Prostate gland (tissue), 2 donors: ENCODE results near the gene ROR1.

Experiments
- CTCF ChIP-seq, 4 experiments: fragments of 200-600 bp in 2 of 4; fragments of 450-650 bp in 2 of 4; sonication (generic) in 2 of 4; IDR thresholded peaks; 1 replicate in 3 of 4; 2 replicates in 1 of 4; pipeline ENCODE4 v1.5.1; 2016 to 2019; ENCODE audit warnings: antibody characterized with exemption in 4 of 4, mild to moderate bottlenecking in 2 of 4, moderate library complexity in 2 of 4
- POLR2A ChIP-seq: fragments of 450-650 bp; IDR thresholded peaks from one replicate; pipeline ENCODE4 v1.6.1; 2016; ENCODE audit warnings: antibody characterized with exemption, mild to moderate bottlenecking
- POLR2AphosphoS5 ChIP-seq: sonication (generic); formaldehyde crosslinking; IDR thresholded peaks from one replicate; pipeline ENCODE4 v1.6.1; 2017; ENCODE audit warnings: antibody characterized with exemption

GRCh38 chr1:64129701-64130100 lies 355.9 kb downstream of the ROR1 start:
- TF ChIP-seq CTCF (IDR thresholded peaks at IDR 0.05), result no peak
- no peak for TF ChIP-seq POLR2AphosphoS5
- TF ChIP-seq POLR2A, result no peak
